GM19395 (cell line): ENCODE results near the gene PCED1B.

Experiments used
- ATAC-seq: cut with Tn5 transposase; IDR thresholded peaks from one replicate; pipeline ENCODE4 v1.9.1; 2021; ENCODE audit warnings: mild to moderate bottlenecking, moderate library complexity; ENCODE audit not compliant: unreplicated experiment

The PCED1B gene

DNA sequence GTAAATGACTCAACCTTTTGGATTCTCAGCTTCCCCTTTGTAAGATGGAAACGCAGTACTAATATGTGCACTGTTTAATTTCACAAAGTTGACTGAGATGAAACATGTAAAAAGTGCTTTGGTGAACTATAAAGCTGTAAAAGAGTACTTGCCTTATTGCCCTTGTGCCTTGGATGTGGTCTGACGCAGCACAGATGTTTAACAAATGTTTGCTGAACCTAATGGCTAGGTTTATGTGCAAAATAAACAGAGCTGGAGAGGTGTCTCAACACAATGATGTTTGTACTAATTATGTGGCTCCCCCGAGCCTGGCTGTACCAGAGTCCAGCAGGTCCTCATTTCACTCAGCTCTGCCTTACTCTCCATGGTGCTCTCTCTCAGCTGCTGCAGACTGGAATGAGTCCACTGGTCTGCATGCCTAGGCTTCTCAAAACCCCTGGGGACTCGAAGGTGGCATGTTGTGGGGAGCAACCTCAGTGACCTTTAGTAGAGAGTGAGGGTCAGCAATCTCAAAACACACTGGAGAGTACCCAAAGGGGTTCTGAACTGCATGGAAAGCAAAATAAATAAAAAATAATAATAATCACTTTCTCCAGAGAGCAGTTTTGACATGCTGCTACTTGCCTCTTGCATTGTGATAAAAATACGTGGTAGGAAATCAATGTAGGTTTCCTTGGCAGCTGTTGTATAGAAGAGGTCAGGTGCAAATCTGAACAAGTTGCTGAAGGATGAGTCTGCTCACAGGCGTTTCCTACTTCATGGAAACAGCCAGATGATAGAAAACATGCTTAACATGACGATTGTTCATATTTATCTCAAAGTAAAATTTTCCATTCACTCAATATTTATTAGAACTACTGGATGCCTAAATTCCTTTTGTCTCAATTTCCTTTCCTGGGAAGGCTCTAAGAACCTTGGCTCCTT, 8.9 kb downstream of the PCED1B start:
- no peak for ATAC-seq

DNA sequence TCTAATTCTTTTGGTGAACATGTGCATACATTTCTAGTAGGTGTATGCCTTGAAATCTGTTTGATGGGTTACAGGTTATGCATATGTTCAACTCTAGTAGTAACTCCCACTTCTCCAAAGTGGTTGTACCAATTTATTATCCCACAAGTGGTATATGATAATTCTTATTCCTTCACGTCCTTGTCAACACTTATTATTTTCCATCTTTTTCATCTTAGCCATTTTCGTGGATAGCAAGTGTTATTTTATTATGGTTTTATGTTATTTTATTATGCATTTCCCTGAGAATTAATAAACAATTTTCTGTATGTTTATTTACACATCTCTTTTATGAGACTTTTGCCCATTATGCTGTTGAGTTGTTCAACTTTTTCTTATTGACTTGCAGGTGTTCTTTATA, 11.6 kb downstream of the PCED1B start:
- no peak for ATAC-seq

DNA sequence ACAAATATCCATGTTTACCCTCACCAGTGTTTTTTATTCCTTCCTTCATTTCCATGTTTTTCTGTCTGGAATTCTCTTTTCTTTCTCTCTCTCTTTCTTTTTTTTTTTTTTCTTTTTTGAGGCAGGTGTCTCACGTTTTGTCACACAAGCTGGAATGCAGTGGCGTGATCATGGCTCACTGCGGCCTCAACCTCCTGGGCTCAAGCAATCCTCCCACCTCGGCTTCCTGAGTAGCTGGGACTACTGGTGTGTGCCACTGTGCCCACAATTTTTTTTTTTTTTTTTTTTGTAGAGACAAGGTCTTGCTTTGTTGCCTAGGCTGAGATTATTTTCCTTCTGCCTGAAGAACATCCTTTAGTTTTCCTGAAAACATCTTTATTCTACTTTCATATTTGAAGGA, 15.4 kb downstream of the PCED1B start:
- ATAC-seq: no peak

DNA sequence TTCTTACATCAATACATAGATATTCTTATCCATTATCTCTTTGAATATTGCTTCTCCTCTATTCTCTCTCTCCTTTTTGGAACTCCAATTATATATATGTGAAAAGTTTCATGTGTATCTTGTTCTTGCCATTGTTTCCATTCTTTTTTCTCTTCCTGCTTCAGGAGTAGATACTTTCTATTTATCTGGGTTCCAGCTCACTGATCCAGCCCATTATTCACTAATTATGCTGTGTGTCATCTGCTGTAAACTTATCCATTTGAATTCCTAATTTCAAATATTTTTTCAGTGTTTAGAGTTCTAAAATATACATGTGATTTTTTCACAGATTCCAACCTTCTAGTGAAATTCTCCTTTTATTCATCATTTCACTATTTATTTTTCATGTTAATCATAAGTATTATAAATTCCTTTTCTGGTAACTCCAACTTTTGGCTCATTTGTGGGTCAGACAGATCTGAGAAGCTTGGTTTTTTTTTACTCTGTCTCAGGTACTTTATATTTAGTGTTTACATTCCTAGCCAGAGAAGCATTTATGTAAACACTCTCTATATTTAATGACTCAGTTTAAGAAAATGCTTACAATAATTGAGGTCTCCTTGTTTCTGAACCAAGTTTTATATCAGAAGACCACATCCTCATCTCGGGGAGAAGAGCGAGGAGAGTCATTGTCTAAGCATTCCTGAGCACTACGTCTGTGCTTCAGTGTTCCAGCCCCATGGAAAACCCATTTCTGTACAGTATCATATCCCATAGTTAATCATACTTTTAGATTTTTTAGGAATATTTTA, 16.2 kb downstream of the PCED1B start:
- no peak for ATAC-seq

DNA sequence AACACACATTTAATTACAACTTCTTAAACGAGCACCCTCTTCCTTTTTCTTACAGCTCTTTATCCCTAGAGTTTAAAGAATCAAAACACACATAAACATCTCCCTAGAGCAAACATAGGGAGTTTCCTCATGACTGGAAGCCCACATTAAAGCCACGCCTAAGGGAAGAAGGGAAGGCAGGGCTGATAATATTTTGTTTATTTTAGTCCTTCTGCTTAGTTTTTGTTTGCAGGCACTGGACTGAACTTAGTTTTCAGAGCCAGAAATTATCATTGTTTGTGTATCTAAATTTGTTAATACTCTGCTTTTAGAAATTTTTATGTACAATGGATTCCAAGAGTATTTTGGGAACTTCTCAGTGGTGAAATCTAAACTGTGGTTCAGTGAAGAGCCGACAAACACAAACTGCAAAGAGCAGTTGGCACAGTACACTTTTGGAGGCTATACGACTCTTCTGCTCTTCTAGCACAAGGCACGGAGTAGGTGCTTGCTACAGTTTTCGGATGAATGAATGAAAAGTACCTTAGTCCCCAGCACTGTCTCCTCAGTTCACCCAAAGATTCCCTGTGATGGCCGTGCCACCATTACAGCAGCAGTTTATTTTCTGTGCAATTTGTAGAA, 18.0 kb downstream of the PCED1B start:
- no peak for ATAC-seq

DNA sequence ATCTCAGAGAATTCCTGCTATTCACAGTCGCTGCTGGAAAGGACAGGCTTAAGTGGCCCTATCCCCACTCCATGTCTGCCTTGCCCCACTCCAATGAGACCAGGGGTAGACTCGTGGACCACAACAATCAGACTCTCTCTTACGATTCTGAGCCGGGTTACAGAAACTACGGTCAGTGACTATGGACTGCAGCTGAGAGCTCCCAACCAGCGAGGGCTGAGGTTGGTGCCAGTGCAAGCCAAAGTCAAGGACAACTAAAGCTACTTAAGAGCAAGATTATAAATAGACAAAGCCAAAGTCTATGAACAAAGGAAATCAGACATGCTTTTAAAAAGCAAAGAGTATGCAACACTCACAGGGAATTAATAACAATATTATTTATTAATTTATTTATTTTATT, 18.7 kb downstream of the PCED1B start:
- no peak for ATAC-seq

DNA sequence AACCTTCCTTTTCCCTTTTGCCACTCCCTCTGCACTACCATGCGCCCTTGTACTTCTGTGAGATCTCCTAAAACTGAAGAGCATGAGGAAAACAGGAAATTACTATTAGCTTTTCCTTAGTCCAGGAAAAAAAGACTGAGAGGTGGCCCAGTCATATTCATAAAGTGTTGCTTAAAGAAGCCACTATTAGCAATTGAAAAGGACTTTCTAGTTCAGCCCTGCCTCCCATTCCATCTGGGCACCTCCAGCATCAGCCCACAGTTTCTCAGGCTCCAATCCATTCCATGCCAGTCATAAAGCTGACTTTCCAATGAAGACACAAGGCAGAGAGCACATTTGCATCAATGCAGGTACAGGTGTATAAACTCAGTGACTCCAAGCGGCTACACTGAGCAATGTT, 20.2 kb downstream of the PCED1B start:
- ATAC-seq: no peak

DNA sequence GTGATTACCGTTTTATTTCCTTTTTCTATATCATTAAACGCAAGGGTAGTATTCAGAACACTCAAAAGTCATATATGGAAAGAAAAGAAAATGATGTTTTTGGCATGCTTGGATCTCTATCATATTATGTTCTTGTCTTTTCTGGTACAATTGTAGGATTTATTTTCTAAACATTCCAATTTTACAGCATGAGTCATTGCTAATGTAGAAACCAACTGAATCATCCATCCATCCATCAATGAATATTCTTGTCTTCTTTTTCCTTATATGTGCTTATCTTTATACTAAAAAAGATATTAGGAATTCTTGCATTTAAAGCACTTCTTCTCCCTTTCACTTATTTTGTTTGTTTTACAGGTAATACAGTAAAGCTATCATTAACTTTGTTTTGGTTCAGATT, 20.7 kb downstream of the PCED1B start:
- ATAC-seq: no peak

DNA sequence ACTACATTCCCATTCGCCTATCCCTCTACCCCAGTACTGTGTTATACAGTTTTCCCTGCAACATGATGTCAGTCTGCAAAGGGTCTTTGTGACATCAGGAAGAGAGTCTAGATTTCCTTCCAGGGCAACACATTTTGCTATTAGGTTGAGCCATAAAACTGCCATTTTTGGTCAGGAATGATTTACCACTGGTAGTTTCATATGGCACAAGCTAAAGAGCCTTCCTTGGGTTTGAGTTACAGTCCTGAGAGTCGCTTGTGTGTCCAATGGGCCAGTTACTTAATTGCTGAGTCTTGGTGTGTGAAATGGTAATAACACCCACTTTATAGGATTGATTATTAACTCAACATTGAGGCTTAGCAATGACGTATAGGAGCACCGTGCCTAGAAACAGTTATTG, 23.0 kb downstream of the PCED1B start:
- ATAC-seq: no peak

DNA sequence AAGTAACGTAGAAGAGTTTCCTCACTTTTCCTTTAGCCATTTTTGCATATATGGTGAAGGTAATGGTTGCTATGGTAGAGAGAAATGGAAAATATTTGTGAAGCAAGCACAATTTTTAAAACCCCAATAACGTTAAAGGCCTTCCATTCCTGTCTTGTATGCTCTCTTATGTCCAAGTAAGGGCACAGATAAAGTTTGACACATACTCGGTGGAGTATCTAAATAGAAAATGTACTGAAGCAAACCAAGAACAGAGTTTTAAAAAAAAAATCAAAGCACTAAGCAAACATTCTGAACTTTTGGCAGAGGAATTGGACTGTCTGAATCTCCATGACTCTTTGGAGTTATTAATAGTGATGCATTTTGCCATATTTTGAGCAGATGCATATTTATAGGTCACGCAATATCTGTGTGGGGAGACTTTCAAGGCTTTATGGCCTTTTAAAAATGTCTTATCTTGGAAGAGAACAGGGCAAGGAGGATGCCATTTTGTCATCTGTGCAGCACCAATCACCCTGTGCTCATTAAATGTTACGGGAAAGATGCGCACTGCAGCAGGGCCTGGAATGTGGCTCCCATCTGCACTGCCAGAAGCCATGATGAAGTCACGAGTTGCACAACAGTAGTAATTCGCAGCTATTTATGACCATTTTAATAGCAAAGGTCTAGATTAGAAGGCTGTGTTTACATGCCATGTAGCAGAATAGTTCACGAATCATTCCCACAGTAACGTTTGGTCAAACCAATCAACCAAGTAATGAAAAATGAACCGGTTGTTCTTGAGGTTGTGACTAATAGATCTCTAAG, 23.6 kb downstream of the PCED1B start:
- ATAC-seq: no peak

DNA sequence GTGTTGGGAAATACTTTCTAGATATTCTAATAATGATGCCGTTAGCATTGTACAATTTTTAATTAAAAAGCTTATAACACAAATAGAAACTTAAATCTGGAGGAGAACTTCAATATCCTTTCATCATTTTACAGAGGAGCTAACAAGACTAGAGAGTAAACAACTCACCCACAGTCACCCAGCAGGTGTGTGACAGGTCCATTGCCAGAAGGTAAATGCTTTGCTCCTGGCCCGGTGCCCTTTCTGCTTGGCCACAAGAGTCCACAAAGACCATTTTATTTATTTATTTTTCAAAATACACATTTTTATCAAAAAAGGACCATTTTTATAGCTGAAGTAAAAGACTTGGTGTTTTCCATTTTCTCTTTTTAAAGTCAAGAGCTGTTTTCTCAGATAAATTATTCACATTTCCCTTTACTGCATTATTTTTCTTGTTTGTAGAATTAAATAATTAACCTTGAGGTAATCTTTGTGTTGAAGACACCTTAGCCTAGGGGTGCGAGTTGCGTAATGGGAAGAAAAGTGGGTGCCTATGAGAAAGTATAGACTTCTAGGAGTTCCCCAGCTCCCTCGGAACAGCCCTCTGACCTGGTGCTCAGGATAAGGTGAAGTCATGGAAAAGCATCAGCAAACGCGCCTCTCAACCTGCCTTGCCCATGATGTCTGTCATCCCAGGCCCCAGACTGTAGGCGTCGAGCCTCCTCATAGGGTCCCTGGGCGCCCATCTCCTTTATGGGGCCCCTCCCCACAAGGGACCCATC, 26.7 kb downstream of the PCED1B start:
- ATAC-seq: no peak

DNA sequence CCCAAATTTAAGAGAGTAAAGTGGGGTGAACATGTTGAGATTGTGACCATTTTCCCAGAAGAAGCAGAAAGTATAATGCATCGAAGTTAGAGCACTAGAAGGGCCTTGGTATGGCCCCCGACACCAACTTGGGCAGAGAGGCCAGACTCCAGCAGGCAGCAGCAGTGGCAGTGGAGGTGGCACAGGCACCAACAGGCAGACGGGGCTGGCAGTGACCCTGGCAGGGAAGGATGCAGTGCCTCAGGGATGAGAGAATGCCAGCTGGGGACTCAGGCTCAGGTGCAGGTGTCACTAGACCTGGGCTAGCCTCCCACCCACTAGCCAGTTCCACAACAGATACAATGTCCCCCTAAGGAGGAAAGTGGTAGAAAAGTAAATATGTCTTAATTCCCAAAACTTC, 28.0 kb downstream of the PCED1B start:
- ATAC-seq: no peak

DNA sequence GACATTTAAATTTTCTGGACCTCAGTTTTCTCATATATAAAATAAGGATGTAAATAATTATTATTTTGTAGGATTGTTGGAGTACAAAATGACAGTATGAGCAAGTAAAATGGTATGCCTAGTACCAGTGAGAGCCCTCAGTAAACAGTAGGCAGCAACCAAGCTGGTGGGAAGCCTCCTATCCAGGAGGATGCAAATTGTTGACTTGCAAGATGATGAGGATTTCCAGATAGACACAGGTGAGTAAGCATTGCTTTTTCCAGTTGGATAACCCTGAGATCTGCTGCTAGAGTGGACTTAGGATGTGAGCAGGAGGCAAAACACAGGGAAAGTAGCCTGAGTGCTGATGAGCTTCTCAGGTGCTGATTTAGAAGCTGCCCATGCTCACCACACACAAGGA, 28.5 kb downstream of the PCED1B start:
- no peak for ATAC-seq

DNA sequence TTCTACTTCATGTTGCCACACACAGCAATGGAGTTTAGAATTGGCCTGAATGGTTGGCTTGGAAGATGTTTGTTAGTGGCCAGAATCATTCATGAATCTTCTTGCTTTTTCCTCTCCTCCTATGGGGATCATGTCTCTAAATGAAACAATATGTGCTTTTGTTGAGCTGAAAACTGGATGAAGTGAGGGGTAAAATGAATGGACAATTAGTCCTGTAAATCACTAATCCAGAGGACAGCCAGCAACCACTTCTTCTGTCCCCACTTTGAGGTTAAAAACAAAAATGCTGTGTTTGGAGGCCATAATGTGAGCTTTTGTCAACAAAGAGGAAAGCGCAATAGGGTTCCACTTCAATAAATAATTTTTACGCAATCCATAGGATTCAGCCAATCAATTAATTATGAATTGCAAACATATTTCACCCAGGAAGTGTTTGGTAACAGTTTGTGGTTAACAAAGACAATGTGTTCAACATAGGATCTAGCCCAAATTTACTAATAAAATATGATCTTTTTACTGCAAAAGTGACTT, 30.7 kb downstream of the PCED1B start:
- ATAC-seq: no peak

DNA sequence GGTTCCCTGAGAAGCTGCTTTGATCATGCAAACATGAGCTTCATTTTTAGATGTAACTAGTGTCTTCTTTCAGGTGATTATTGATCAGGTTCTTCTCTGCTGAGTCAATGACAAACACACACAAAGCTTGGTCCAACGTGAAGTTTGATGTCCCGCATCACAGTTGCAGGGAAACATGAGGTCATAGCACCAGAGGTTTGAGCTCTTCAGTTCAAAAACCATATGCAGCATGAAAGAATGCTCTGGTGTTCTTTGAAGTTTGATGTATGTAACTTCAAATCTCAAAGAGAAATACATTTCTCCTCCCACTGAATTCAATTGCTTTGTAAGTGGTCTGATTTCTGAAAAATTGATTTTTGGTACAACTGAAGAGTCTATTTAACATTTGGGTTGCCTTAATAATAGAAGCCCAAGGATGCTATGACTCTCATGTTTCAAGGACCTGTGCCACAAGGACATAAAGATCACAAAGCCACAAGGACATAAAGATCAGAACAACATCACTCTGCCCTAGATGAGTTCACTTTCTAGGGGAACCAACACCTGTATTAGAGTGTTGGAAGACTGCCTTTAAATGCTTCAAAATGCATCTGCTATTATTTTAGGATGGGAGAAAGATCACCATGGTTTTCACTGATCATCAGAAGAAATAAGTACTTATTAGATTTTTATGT, 31.4 kb downstream of the PCED1B start:
- ATAC-seq: no peak

DNA sequence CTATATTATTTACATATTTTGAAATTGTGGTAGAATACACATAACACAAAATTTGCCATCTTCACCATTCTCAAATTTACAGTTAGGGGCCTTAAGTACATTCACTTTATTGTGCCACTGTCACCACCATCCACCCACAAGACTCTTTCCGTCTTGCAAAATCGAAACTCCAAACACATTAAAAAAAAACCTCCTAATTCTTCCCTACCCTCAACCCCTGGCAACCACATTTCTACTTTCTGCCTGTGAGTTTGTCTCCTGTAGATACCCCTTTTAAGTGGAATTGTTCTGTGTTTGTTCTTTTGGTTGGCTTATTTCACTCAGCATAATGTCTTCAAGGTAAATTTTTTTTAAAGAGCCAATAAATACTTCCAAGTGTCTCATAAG, 32.0 kb downstream of the PCED1B start:
- no peak for ATAC-seq

DNA sequence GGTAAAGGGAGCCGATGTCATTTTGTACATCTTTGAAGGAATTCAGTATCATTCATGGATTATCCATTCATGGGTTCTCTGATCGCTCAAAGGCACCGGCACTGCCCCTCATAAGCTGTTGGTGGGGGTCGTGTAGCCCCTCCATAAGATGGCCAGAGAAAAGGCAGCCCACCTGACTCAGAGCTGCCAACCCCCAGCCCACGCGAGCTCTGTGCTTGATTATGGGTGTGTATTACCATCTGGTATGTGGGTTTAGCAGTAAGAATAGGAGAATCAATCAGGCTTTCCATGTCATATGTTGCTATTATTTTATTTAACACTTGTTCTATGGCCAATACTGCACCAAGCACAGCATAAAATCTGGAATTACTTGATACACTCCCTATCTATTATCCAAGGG, 32.4 kb downstream of the PCED1B start:
- no peak for ATAC-seq

DNA sequence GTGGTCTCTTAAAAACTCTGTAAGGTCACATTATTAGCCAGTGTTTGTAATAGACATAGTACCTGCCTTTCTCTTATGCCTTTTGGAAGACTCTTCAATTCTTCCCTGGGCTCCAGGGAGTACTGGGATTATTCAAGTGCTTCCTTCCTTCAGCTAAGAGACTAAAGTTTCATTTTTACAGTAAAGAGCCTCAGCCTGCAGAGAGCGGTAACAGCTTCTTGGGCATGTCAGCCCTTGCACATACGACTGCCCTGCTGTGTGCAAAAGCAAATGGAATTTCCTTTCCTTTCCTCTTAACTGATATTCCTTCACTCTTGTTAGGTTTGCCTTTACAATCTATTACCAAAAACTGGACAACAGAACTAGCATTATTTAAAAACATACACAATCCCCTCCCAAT, 33.3 kb downstream of the PCED1B start:
- no peak for ATAC-seq

DNA sequence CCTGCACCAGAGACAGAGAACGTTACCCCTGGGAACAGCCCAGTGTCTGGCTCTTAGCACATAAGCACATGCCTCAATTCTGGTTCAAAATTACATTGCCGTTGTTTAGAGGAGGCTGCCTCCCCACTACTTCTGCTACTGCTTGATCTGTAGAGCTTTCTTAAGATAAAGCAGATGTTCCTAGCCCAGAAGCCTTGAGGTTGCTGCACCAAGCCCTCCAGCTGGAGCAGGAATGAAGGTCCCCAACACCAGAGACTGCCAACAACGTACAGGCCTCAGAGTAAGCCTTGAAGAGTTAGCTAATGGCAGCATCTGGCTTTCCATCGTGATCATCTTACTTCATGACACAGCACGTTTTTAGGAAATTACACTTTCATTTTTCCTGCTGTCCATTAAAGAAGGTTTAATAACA, 35.1 kb downstream of the PCED1B start:
- no peak for ATAC-seq
